ENCODE measurements around the gene MS4A6E.
"Not testable (repeated sequence)": the region's sequence is repeated elsewhere in the genome, so short reads cannot be mapped to it uniquely, and the experiment has no call there.

Gene MS4A6E

GRCh38 chr11:60348116-60348515 is 21.1 kb downstream of the MS4A6E start:
- no peak for TF ChIP-seq CTCF (IDR thresholded peaks at IDR 0.05; ENCODE audit: low read depth, low read length)
- no peak for DNase-seq (ENCODE audit: extremely low read depth, low read depth)

- no peak for DNase-seq (ENCODE audit: extremely low read depth, low read depth)
- TF ChIP-seq CTCF (IDR thresholded peaks at IDR 0.05; ENCODE audit: low read depth, low read length), result no peak
Observed at GRCh38 chr11:60349990-60350389, 22.9 kb downstream of the MS4A6E start.

- no peak for TF ChIP-seq CTCF (IDR thresholded peaks at IDR 0.05; ENCODE audit: low read depth, low read length)
- no peak for DNase-seq (ENCODE audit: extremely low read depth, low read depth)
Observed at GRCh38 chr11:60357771-60358170, 30.7 kb downstream of the MS4A6E start.

- TF ChIP-seq CTCF (IDR thresholded peaks at IDR 0.05; ENCODE audit: low read depth, low read length), result no peak
- DNase-seq (ENCODE audit: extremely low read depth, low read depth), result no peak
Observed at GRCh38 chr11:60360621-60361020, 33.6 kb downstream of the MS4A6E start.

GRCh38 chr11:60362241-60362640 is 35.2 kb downstream of the MS4A6E start:
- TF ChIP-seq CTCF (IDR thresholded peaks at IDR 0.05; ENCODE audit: low read depth, low read length), result no peak
- DNase-seq (ENCODE audit: extremely low read depth, low read depth), result no peak

GRCh38 chr11:60363542-60364470 is 36.8 kb downstream of the MS4A6E start:
- peak; percentile 0 for DNase-seq (ENCODE audit: extremely low read depth, low read depth)

GRCh38 chr11:60366262-60366904 is 39.3 kb downstream of the MS4A6E start:
- not testable (repeated sequence) for DNase-seq (ENCODE audit: extremely low read depth, low read depth)

More at GRCh38 chr11:60363542-60364470, 36.8 kb downstream of the MS4A6E start:
- peak; percentile 64 for TF ChIP-seq CTCF (IDR thresholded peaks at IDR 0.05; ENCODE audit: low read depth, low read length)

Measured in AG09319 (cell line).